Anterior cingulate cortex (tissue), 58 donors: ENCODE results near the gene YTHDC2.
A peak's percentile ranks its signal among the peaks of the same experiment; 100 is the strongest.

Experiments used
- DNase-seq, 58 donors: peaks; one replicate each; lab custom pipeline; 2025; lab: John Stamatoyannopoulos, UW

The YTHDC2 gene

DNA sequence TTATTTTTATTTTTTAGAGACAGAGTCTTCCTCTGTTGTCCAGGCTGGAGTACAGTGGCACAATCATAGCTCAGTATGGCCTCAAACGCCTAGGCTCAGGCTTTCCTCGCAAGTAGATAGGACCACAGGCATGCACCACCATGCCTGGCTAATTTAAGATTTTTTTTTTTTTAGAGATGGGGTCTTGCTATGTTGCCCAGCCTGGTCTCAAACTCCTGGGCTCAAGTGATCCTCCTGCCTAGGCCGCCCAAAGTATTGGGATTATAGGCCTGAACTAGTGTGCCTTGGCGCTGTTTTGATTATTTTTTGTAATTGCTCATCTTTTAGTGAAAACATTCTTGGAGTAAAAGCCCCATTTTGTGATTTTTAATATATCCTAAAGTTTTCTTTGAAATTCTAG, 5.4 kb downstream of the YTHDC2 start:
- DNase-seq: no peak

- DNase-seq: no peak
Measured at GRCh38 chr5:113519412-113519811, 5.9 kb downstream of the YTHDC2 start.

DNA sequence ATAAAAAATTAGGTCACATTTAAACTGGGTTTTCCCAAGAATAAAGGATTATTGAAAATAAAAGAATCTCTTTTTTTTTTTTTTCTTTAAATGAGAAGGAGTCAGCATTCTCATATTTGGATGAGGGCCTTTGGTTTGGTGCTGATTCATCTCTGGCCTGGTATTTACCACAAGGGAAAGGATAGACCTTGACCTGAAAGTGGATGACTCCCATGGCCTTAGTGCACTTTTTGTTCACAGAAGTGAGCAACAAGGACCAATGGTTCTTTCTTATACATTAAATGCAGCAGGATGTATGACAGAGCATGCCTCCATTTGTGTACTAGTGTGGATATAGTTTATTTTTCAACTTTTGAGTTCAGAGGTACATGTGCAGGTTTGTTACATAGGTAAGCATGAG, 6.9 kb downstream of the YTHDC2 start:
- DNase-seq: no peak

GRCh38 chr5:113520899-113521298, 7.4 kb downstream of the YTHDC2 start:
- no peak for DNase-seq

DNA sequence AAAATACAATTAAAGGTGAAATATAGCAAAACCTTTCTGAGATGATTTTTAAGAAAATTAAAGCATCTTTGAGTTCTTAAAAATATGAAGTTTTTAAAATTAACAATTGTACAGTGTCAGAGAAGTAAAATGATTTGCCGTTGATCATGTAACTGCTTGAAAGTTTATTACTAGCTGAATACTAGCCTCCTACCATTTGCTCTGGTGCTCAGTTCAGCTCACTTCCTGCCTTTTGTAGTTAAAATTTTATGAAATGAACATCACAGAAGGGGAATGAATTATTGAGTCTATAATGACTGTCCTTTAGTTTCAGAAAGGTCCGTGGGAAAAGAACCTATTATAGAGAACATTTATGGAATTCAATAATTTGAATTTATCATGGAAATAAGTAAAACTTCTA, 9.7 kb downstream of the YTHDC2 start:
- DNase-seq: no peak

GRCh38 chr5:113524927-113525326, 11.4 kb downstream of the YTHDC2 start:
- no peak for DNase-seq

- DNase-seq: no peak
Measured at GRCh38 chr5:113526421-113526820, 12.9 kb downstream of the YTHDC2 start.

- no peak for DNase-seq
Measured at GRCh38 chr5:113527746-113528145, 14.3 kb downstream of the YTHDC2 start.

DNA sequence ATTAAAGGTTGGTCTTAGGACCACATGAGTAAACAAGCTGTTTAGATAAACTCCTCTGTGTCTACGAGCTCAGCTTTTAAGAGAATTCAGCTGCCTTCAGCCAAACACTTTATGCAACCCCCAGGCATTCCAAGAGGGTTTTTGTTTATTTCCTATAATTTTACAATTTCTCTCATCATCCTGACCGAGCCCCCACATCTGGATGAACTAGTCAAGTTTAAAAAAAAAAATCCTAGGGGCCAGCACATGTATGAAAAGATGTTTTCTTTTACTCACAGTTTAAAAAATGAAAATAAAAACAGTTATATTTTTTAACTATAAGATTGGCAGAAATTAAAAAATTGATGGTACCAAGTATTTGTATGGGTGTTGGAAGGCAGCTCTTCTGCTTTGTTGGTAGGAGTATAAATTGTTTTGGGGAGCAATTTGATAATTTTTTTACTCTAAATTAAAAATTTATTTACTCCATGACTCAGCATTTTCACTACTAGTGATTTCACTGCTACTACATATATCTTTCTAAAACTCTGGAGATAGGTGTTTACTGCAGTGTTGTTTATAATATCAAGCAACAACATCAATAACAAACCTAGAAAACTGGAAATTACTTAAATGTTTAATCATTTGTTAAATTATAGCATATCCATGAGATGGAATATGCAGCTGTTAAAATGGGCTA, 18.1 kb downstream of the YTHDC2 start:
- DNase-seq: no peak

DNA sequence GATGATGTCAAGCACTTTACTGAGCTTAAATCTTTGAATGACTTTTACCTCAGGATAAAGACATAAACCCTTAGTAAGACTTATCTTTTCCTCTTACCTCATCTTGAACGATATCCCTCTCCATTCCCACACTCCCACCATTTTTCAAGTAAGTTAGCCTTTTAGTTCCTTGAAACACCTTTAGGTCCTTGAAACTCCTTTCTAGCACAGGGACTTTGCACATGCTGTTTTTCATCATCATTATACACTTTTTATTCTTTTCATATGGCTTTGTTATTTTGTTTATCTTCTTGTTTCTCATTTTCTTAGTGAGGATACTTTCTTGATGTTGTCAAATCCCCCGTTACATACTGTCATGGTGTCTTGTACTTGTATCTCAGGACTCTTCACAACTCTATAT, 24.8 kb downstream of the YTHDC2 start:
- no peak for DNase-seq

DNA sequence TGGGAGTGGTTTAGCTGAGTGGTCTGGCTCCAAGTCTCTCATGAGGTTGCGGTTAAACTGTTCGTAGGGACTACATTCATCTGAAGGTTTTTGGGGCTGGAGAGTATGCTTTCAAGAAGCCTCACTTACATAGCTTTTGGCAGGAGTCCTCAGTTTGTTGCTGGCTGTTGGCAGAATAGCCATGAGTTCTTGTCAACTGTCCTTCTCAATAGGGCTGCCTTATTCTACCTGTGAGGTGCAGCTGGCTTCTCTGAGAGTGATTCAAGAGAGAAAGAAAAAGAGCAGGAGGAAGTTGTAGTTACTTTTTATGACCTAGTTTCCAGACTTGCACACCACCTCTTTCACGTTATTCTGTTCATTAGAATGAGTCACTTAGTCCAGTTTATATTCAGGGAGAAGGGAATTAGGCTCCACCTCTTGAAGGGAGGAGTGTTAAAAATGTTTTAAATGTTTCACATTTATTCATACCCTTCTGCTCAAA, 33.2 kb downstream of the YTHDC2 start:
- no peak for DNase-seq

GRCh38 chr5:113548396-113548795, 34.9 kb downstream of the YTHDC2 start:
- no peak for DNase-seq

DNA sequence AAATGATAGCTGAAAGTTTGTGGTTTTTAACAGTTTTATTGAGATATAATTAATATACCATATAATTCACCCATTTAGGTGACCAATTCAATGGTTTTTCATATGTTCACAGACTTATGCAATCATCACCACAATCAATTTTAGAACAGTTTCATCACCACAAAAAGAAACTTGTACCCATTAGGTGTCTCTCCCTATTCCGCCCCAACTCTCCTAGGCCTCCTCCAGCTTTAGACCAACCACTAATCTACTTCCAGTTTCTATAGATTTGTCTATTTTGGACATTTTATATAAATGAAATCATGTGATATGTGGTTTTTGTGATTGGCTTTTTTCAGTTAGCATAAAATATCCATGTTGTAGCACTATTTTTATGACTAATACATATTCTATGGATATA, 38.6 kb downstream of the YTHDC2 start:
- no peak for DNase-seq

DNA sequence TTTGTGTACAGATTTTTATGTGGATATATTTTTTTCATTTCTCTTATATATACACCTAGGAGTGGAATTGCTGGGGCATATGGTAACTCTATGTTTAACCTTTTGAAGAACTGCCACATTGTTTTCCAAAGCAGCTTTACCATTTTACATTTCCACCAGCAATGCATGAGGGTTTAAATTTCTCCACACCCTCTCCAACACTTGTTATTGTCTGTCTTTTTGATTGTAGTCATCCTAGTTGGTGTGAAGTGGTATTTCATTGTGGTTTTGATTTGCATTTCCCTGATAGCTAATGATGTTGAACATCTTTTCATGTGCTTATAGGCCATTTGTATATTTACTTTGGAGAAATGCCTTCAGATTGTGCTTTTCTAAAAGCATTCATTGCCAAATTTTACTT, 39.1 kb downstream of the YTHDC2 start:
- no peak for DNase-seq

DNA sequence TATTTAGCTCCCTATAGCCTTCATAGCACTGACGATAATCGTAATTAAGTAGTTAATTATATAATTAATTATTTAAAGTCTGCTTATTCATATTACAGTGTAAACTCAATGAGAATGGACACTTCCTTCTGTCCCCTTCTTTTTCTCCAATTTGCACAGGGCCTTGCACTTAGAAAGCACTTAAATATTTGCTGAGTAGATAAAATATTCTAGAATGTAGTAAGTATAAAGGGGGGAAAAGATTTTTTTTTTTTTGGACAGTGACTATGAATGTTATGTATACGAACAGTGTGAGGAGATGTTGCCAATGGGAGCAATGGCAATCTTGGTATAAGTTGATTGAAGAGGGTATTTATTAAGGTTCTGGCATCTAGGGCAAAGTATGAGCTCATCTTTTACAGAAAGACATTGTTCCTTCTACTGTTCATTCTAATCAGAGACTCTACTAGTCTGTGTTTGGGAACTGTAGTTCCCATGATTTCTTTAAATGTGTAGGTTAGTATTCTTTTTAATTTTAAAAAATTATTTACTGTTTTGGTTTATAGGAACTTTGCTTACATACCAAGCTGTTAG, 49.4 kb downstream of the YTHDC2 start:
- DNase-seq: no peak

DNA sequence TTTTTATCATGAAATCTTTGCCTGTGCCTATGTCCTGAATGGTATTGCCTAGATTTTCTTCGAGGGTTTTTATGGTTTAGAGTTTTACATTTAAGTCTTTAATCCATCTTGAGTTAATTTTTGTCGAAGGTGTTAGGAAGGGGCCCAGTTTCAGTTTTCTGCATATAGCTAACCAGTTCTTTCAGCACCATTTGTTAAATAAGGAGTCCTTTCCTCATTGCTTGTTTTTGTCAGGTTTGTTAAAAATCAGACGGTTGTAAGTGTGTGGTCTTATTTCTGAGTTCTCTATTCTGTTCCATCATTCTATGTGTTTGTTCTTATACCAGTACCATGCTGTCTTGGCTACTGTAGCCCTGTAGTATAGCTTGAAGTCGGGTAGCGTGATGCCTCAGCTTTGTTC, 55.9 kb downstream of the YTHDC2 start:
- DNase-seq: no peak

DNA sequence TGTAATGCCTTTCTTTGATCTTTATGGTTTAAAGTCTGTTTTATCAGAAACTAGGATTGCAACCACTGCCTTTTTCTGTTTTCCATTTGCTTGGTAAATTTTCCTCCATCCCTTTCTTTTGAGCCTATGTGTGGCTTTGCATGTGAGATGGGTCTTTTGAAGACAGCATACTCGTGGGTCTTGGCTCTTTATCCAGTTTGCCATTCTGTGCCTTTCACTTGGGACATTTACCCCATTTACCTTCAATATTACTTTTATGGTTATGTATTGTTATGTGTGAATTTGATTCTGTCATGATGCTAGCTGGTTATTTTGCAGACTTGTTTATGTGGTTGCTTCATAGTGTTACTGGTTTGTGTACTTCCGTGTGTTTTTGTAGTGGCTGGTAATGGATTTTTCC, 59.2 kb downstream of the YTHDC2 start:
- DNase-seq: no peak

GRCh38 chr5:113574417-113574816, 60.9 kb downstream of the YTHDC2 start:
- peak in 7 of 58 donors; percentile 1 to 15 (median 1) for DNase-seq

DNA sequence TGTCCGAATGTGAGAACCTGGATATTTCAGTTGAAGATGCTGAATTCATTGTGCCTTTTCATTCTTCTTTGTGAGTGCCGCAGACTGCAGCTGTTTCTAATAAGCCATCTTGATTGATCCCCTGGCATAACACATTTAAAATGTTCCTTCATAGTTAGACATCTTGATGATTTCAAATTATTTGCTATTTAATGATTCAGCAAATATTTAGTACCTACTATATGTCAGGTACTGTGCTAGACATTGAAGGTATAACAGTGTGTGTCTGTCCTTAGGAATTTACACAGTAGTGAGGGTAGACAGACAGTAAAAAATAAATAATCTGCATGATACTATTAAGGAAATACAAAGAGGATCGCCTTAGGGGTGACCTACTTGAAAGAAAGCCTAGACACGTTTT, 61.6 kb downstream of the YTHDC2 start:
- DNase-seq: no peak

DNA sequence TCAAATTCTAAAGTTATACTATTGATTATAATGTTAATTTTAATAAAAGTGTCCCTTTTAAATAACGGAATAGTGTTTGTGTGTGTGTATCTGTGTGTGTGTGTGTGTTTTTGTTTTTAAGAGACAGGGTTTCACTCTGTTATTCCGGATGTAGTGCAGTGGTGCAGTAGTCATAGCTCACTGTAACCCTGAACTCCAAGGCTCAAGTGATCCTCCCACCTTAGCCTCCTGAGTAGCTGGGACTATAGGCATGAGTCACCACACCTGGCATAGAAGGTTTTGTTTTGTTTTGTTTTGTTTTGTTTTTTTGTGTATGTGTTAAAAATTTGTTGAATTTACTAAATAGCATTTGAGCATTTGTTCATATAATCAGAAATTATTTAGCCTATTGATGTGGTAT, 64.6 kb downstream of the YTHDC2 start:
- DNase-seq: no peak

GRCh38 chr5:113581388-113581787, 67.9 kb downstream of the YTHDC2 start:
- no peak for DNase-seq

DNA sequence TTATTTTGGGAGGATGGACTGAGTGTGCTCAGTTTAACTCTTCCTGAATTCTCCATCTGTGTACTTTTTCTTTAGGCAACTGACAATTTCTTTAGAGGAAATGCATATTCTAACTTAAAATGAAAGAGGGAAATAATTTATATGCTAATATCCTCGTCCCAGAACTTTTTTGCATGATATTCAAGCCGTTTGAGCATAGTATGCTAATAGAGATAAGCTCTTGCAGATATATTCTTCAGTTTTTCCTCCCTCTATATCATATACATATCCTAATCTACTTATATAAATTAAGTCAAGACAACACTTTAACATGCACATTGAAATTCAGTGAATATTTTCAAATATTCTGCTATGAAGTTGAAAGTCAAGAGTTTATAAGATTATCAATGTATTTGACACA, 84.7 kb downstream of the YTHDC2 start:
- no peak for DNase-seq

- no peak for DNase-seq
Measured at GRCh38 chr5:113598926-113599325, 85.4 kb downstream of the YTHDC2 start.
